Frontal cortex (tissue), 4 donors: ENCODE results near the gene CPXM2. TPM values are rescaled to one million over a fixed set of nuclear protein-coding genes. Genes with fewer than 3 reads are reported as not detected.

Source experiments
- DNase-seq, 2 donors: peaks; one replicate each; pipeline ENCODE4 v3.0.0; 2012; ENCODE audit warnings: low spot score in 2 of 2
- FAIRE-seq: peaks from 2 replicates; lab custom pipeline; 2012; peaks lifted over from hg19 to GRCh38; lab: Jason Lieb, UNC
- total RNA-seq: library from RNA; depleted of rRNA; stranded (reverse); fragments of >200 nt; gene quantifications from one replicate; pipeline ENCODE4 v1.2.3, GENCODE V29; 2014
- donor health status: control.
- donor health status: control.
- donor health status: control.

CPXM2 gene
- total RNA-seq, 1 donor from 2014 or later: under 0.01 TPM

DNA sequence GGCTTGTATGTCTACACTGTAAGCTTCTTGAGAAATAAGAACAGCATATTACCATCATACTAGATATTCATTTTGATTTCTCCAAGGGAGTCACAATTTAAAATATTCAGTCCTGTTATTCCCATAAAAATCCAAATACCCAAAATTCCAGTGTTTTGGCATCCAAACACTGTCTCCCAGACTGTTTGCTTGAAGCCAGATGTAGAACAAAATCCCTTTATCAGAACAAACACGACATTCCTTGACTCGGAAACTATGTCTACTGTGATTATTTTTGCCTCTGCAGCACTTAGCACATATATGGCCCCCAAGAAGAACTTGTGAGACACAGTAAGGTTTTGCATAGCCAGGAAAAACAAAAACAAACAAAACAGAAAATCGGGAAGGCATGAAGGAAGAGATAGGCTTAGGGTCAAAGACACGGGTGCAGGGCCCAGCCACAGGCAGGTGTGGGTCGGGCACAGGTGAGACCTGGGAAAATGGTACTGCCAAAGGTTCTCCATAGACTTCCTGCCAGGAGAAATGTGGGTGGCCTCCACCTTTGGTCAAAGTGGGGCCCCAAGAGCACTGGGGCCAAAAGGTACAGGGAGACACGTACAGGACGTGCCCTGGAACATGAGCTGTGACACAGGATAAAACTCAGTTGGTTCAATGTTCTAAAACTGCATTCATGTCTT, 36.5 kb downstream of the CPXM2 start:
- DNase-seq (no peak), FAIRE-seq (no peak)

DNA sequence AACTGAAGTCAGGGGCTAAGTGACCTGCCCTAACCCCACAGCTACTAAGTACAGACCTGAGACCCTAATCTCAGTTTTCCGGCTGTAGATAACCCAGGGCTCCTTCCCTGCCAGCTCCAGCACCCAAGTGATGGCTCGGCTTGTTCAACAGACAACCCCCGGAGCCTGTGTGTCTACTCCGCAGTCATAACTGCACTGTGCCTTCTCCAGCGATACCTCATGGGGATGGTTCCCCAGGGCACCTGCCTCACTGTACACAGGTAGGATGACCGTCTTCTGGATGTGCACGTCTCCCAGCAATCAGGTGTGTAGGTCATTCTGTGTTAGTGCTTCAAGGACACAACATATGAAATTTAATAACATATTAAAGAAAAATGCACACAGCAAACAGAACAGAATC, 37.1 kb downstream of the CPXM2 start:
- FAIRE-seq (no peak), DNase-seq (no peak)

DNA sequence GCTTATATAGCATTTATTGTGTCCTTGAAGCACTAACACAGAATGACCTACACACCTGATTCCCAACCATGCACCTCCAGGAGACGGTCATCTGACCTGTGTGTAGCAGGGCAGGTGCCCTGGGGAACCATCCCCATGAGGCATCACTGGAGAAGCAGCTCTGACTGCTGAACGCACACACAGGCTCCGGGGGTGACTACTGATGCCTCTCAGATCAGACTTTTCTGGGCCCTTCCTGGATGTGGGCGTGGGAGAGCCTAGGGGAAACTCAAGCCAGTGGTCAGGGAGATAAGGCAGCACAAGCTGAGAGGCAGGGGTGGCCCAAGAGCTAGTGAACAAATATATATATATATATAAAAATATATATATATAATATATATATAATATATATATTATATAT, 37.6 kb downstream of the CPXM2 start:
- FAIRE-seq (no peak), DNase-seq (no peak)

DNA sequence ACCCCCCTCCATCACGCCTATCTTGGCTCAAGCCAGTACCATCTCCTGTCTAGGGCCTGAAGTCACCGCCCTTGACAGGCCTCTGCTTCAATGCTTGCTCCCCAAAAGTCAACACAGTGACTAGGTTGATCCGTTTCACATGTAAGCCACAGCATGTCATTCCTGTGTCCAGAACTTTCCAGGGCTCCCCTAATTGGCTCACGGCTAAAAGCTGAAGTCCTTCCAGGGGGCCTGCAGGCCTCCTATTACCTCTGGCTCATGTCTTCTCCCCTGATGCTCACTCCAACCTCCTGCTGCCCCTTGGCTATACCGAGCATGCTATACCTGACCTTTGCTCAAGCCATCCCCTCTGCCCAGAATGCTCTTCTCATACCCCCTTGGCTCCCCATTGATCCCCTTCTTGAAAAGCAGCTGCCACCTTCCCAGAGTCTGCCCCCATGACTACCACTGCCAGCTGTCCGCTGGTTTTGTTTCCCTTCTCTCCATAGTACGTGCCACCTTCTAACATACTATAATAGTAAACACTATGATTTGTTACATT, 39.1 kb downstream of the CPXM2 start:
- DNase-seq (no peak), FAIRE-seq (no peak)

DNA sequence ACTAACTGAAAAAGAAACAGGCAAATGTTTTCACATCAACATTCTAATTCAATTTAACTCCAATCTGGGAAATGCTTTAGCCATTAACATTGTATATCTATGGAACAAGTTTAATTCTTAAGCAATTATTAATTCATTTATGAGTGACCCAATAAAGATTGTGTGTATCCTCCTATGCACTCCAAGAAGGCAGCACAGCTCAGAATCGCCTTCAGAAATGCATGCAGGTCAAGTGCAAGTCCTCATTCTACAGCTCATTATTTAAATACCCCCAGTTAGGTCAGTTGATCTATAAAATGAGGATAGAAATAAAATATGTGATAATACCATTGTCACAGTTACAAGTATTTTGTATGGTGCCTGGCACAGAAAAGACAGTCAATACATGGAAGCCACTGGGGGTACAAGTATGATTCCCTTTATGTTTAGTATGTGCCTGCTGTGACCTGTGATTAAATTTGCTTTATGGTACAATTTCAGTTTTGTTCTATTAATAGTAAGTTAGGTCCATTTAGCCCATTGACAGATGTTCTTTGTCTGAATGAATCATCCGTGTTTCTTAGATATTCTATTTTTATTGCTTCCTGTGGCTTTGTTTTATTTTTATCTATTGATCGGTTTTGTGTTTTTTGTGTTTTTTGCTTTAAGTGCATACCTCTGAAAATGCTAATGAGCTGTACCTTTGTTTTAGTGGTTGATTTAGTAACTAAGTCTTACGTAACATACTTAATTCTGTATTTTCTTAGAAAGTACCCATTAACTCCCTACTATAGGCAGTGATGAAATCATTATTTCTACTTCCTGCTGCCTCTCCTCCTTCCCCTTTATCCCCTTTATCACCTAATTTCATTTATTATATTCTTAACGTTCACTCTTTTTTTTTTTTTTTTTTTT, 42.8 kb downstream of the CPXM2 start:
- no peak for DNase-seq
- no peak for FAIRE-seq

DNA sequence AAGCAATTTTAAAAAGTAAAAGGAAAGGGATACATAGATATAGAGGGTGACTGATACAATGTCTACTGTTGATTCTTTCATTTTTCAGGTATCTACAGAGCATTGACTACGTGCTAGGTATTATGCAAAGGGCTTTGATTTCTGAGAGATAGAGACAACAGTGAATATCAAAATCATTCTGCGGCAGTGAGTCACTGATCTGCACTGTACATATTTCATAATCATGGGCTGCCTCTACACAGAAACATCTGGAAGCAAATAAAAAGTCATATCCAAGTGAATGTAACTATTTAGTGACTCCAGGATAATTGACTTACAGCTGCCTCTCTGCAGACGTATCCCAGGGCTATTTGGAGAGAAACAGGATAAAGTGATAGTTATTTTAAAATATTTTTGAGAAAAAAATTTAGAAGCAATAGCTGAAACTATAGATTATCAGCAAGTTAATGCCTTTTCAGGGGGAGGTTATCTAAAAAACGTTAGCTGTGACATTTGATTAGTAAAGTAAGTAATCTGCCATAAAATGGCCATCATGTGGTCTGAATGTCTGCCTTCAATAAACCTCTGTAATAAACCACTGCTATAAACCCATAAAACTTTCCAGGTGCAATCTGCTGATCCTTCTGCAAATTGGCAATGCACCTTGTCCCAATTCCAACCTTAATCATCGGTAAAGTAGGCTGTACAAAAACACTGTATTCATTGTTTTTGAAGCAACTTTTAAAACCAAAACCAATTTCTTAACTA, 43.7 kb downstream of the CPXM2 start:
- no peak for FAIRE-seq

DNA sequence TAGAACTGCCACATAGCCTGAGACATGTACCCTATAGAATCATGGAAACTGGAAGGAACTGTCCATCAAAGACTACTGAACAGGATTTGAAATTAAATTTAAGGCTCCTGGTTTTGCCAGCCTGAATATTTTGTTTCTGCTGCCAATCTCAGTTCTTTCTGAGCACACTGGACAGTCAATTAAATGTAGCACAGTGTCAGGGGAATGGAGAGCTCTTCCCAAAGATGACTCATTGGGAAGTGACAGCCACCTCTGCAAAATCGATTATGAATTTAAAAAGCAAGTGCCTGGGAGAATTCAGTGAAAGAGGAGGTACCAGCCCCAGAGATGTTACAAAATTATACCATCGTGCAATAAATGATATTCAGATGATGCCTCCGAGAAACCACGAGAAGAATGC, 47.8 kb downstream of the CPXM2 start:
- DNase-seq (no peak), FAIRE-seq (no peak)

More for the DNA sequence above, 43.7 kb downstream of the CPXM2 start:
- DNase-seq: no peak

DNA sequence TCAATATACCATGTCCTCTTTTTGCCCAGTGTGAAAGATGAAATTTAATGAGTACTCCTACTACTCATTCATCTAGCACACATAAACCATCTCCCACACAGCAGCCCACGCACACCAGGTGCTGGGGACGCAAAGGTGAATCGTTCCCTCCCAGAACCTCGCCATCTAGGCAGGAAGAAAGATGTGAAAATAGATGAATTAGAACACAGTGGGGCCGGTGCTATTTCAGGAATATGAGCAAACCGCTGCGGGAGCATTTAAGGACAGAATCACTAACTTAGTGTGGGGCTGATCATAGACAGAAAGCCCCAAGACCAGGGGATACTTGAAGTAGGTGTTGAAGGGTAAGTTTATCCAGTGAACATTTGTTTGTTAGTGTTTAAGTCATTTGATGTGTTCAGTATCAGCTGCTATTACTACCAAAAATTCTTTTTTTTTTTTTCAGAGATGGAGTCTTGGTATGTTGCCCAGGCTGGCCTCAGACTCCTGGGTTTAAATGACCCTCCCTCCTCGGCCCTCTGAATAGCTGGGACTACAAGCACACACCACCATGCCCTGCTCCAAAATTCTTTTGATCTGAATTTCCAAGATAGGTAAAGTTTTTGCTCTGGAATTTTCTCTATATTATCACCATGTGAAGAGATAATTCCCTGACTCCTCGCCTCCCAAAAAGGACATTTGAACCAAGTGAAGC, 48.8 kb downstream of the CPXM2 start:
- FAIRE-seq (no peak), DNase-seq (no peak)

DNA sequence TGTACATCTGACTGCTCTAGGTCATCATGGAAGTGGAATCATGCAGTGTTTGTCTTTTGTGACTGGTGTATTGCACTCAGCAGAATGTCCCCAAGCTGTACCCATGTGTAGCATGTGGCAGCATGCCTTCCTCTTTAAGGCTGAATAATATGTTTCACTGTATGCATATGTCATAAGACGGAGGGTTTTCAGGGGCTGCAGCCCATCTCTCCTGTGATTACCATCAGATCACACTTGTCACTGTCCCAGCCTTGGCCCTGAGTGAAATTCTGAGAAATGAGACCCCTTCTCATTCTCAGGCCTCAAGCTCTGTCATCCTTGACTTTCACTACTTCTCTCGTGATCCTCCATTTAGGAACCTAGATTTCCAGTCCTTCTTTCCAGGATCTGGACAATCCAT, 50.0 kb downstream of the CPXM2 start:
- no peak for FAIRE-seq
- DNase-seq: no peak

DNA sequence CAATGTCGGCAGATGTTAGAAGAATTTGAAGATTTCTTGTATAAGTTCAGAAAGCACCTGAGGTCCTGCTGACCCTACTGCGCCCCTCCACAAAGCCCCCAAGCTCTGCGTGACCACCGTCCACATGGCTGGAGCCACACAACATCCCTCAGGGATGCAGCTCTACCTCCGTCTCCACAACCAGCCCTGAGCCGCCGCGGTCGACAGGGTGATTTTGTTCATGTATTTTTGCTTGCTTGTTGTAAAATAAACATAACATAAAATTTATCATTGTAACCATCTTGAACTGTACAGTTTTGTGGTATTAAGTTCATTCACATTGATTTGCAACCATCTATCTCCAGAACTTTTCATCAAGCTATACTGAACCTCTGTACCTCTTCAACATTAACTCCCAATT, 50.5 kb downstream of the CPXM2 start:
- DNase-seq: no peak
- no peak for FAIRE-seq

DNA sequence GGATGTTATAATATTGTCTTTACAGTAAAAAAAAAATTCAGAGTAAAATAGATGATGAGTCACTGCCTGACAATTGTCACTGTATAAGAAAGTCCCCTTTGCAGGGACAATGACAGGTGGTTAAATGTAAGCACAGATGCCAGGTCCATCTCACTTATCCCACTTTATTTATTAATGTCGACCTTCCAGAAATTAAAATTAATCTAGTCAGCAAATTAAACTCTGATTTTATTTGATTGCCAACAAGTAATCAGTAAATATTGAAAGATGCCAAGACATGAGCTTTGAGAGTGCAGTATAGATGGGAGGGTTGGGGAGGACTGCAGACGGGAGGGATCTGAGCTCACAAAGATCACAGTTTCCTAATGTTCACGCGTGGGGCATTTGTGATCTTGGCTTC, 50.9 kb downstream of the CPXM2 start:
- FAIRE-seq (no peak), DNase-seq (no peak)

DNA sequence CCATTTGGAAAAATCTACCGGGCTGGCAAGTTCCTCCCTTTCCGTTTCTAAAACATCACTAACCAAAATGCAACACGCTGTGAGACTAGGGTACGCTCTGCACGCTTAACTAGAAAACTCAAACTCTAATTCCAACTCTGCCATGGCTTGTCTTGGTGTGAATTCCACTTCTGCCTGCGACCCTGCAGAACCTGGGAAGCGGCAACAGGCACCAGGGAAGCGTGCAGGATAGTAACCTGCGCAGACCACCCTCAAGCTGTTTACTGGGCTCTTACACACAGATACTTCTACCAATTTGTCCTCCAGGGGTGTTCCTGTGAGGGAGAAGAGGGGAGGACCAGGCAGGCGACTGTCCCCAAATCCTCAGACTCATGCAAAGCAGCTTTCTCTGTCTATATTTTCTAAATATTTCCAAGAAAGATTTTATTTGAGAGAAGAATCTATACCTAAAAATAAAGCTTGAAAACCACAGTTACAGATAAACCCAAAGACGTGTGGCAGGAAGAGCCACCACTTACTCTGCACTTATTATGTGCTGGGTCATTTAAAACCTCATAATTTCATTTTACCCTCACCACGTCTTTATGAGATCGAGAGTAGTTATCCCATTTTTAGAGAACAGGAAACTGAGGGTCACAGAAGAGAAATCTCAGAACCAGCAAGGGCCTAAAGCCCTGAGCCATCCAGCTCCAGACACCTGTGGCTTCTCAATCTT, 52.9 kb downstream of the CPXM2 start:
- no peak for FAIRE-seq

DNA sequence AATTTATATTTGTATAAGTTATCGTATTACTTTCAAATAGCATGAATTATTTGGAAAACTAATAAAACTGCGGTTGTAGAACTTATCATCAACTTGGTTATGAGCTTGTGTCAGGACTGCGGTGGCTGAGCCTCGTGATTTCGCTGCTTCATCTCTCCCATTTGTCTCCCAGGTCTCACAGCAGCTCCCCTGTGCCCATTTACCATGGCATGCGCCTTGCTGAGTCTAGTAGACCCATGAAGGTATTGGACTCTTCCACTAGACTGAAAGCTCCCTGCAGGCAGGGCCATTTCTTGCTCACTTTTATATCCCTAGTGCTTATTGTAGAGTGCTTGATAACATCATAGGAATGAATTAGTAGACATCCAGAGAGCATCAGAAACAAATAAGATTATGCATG, 53.9 kb downstream of the CPXM2 start:
- DNase-seq (no peak), FAIRE-seq (no peak)

More for the DNA sequence above, 52.9 kb downstream of the CPXM2 start:
- DNase-seq: no peak

DNA sequence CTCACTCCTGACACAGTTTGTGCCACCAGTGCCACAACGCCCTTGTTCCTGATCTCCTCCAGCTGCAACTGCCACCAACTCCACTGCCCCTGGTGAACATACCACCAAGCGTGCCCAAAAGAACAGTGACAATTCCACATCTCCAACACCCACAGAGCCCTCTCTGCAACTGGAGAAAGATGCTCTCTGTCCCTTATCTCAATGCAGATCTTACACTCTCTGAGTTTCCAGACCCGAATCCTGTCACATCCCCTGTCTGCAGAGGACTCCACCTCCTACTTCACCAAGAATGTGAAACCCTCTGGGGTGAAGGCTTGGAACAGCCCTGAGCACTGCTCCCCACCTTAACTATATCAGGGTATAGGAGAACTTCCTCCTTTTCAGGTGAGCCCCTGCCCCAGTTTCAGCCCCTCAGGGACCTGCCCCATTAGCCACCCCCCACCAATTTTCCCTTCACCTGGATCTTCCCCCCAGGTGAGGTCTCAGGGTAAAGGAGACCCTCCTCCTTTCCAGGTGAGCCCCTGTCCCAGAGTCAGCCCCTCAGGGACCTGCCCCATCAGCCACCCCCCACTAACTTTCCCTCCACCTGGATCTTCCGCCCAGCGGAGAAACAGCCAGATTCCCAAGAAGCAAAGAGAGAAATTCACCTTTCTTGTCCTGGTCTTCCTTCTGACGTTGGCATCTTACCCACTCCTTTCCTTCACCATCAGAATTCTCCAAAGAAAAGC, 55.0 kb downstream of the CPXM2 start:
- no peak for DNase-seq

DNA sequence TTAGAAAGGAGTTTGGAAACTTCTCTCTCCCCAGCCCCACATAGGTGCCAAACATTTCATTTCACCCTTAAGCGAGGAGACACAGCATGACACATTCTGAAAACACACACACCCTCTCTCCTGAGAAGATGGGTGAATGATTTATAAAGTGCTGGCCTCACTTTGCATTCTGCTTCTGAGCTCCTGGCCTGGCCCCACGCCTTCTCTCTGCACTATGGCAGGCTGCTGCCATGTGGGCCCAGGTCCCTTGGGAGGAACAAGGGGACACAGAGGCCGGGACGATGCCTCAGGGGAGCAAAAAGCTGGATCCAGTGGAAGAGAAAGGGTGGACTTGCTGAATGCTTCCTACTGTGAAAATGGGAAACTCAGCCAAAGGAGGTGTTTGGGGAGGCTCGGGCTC, 56.0 kb downstream of the CPXM2 start:
- no peak for DNase-seq
- no peak for FAIRE-seq

More for the DNA sequence above, 55.0 kb downstream of the CPXM2 start:
- no peak for FAIRE-seq

DNA sequence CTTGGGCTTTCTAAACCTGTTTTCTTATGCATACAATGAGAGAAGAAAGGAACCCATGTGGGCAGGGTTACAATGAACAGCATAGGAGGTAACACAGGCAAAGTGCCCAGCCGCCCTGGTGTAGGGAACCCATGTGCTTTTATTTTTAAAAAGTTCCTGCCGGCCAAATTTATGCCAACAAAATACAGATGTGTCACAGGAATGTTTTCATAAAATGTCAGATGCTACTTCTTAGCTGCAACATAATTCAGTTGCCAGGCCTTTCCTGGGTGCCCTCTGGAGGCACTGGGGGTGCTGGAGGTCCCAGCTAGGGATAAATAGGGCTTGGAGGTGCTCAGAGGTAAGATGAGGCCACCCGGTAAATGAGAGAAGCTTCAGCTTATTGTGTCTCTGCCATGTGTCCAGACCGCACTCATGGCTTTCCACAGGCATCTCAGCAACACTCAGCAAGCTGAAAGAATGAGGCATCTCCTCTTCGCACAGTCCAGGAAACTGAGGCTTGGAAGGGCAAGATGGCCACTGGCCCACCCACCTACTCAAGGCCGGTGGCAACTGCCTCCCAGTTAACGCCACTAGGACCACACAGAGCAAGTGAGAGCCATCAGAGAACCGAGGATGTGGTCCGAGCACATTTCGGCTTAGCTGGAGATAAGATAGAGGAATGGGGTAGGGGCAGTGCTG, 58.3 kb downstream of the CPXM2 start:
- DNase-seq (no peak), FAIRE-seq (no peak)

DNA sequence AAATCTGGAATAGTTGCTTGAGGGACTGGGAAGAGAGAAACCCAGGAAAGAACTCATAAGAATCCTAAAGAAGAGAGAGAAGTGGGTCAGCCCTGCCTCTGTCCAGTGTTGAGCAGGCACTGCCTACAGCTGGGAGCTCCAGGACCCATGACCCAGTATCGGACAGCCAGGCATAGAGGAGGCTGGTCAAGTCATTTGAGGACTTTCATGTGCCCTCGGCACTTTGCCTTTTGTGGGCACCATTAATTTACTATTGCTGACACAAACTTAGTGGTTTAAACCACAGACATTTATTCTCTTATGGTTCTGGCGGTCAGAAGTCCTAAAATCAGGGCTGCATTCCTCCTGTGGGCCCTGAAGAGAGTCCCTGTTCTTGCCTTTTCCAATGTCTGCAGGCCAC, 60.3 kb downstream of the CPXM2 start:
- no peak for FAIRE-seq
- DNase-seq: no peak

DNA sequence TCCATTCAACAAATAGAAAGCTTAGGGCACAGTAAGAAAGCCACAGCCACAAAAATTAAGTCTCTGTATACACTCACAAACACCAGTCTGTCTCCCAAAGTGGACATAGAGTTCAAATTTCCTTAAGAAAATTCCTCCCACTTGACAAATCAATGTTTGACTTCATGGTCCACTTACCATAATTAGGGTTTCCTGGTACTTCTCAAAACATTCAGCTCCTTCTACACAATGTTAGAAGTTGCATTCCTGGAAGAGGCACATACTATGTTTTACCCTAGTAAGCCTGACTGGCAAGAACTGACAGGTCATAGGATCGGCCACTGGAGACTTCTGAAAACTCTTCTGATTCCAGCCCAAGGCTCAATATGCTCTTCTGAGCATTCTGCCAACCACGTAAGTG, 70.5 kb downstream of the CPXM2 start:
- DNase-seq (no peak), FAIRE-seq (no peak)
